Endometrial microvascular endothelial cells (primary cell): ENCODE measurements around the gene NUP153. TPM values are rescaled to one million over a fixed set of nuclear protein-coding genes. Genes with fewer than 3 reads are reported as not detected.
"Not testable (repeated sequence)": the region's sequence is repeated elsewhere in the genome, so short reads cannot be mapped to it uniquely, and the experiment has no call there.

Experiments
- in situ Hi-C: cut with HindIII; loops from 2 replicates; pipeline ENCODE4 v1.10.0; 2017; ENCODE audit warnings: low sequenced_read_pairs, low pct_unique_long_range_greater_than_20kb; ENCODE audit errors: inconsistent ontology term
- total RNA-seq: library from RNA; depleted of rRNA; stranded (reverse); fragments of >200 nt; gene quantifications from one replicate; pipeline ENCODE4 v1.2.3, GENCODE V29; 2015; ENCODE audit errors: inconsistent ontology term

Gene NUP153
- total RNA-seq, result 43.0 TPM

DNA sequence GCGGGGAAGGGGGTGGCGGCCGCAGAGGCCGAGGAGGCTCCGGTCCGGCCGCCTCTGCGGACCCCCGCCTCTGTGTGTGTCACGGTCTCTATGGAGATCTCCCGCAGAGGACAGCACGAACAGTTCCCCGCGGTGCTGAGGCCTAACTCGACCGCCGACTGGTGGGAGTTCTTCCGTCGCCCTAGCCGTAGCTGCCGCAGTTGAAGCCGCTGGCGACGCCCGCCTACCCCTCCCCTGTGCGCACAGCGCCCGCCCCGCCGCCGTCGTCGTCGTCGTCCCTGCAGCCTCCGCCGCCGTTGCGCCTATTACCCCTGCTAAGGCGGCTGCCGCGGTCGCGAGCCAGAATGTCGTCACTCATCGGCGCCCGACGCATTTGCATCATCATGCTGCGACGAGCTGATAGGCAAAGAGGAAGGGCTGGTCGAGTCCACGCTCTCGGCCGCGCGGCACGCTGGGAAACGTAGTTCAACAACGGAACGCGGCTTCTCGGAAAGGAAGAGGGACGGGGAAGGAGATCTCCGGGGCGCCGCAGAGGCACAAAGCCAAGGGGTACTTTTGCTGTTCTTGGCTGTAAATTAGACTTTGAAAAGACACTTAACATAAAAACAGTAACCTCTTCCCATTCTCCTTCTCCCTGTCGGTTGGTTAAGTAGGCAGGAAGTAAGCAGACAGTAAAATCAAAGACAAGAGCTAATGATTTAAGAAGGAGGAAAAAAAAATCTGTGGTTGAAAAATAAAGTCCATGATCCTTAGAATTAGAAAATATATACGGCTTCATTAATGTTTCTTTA, at the start of gene NUP153:
Gene NUP153, minus strand, starts transcription at position 346 of the 791 bp plus-strand sequence. CDS start 538 bp downstream, outside the sequence.
- in situ Hi-C loops, result no loop called here

DNA sequence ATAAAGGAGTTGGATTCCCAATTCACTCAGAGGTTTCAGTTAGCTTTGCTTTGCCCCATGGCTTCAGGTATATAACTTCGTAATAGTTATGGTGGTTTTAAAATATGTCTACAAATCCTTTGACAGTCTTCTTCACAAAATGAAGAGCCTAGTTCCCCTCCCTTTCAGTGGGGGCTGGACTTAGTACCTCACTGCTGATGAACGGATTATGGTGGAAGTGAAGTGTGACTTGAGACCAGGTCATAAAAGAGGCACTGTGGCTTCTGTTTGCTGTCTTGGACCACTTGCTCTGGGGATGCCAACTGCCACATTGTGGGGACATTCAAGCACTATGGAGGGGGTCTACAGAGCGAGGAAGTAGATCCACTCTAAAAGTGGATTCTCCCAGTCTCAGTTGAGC, 47.5 kb upstream of the NUP153 start:
- in situ Hi-C loops, result no loop called here

DNA sequence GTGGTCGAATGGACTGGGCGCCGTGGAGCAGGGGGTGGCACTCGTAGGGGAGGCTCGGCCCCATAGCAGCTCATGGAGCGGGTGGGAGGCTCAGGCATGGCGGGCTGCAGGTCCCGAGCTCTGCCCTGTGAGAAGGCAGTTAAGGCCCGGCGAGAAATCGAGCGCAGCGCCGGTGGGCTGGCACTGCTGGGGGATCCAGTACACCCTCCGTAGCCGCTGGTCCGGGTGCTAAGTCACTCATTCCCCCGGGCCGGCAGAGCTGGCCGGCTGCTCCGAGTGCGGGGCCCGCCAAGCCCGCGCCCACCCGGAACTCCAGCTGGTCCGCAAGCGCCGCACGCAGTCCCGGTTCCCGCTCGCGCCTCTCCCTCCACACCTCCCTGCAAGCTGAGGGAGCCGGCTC, 38.6 kb upstream of the NUP153 start:
- in situ Hi-C loops, result not testable (repeated sequence)

DNA sequence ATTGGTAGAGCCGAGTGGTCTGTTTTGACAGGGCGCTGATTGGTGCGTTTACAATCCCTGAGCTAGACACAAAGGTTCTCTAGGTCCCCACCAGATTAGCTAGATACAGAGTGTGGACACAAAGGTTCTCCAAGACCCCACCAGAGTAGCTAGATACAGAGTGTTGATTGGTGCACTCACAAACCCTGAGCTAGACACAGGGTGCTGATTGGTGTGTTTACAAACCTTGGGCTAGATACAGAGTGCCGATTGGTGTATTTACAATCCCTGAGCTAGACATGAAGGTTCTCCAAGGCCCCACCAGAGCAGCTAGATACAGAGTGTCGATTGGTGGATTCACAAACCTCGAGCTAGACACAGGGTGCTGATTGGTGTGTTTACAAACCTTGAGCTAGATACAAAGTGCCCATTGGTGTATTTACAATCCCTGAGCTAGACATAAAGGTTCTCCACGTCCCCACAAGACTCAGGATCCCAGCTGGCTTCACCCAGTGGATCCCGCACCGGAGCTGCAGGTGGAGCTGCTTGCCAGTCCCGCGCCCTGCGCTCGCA, 38.1 kb upstream of the NUP153 start:
- in situ Hi-C loops, result not testable (repeated sequence)

DNA sequence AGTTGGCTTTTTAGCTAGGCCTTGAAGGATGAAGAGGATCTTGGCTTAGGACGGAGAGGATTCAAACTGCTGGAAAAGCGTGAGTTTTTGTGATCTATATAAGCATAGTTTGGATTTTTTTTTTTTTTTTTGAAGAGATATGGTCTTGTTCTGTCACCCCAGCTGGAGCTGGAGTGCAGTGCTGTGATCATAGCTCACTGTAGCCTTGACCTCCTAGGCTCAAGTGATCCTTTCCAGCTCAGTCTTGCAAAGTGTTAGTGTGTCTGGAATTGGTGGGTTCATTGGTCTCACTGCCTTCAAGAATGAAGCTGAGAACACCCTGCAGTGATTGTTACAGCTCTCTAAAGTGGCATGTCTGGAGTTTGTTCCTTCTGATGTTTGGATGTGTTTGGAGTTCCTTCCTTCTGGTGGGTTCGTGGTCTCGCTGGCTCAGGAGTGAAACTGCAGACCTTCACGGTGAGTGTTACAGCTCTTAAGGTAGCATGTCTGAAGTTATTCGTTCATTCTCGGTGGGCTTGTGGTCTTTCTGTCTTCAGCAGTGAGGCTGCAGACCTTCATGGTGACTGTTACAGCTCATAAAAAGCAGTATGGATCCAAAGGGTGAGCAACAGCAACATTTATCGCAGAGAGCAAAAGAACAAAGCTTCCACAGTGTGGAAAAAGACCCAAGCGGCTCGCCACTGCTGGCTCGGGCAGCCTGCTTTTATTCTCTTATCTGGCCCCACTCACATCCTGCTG, 37.5 kb upstream of the NUP153 start:
- in situ Hi-C loops, result no loop called here

DNA sequence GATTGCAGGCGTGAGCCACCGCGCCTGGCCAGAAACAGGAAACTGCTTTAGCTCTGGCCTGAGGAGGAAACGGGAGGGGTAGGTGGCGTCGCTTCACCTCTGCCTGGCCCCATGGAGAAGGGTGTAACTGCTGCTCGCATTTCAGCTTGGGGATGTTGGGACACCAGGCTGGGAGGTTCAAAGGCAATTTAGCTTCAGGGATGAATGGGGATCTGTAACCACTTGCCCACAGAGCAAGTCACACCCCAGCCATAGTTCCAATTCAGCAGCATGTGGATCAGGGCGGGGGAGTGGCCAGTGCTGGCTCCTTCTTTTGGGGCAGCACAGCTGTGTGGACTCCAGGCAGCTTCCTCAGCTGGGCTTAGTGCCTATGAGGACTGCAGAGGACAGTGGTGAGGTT, 34.8 kb upstream of the NUP153 start:
- in situ Hi-C loops, result no loop called here

DNA sequence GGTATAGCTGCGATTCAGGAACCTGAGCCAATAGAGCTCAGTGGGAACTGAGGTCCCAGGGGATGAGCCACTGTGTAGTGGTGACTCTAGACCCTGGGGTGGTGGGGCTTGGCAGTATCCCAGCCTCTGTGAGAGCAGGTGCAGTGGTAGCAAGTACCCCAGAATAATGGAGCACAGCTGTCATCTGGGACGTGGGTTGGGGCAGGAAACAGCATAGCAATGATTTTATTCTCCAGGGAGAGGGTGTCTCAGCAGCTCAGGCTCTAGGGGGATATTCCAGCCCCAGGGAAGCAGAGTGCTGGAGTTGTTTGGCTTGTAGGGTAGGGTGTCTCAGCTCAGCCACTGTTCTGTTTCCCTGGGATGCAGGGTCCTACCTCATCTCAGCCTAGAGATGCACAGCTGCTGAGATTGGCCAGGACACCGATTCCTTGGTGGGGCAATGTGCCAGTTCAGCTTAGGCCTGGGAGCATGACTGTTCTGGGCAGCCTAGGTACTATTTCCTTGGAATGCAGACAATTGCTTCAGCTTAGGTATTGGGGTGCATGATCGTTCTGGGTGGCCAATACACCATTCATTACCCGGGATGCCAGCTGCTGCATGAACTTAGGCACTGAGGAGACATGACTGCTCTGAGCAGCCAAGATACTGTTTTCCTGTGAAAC, 34.0 kb upstream of the NUP153 start:
- in situ Hi-C loops, result no loop called here

DNA sequence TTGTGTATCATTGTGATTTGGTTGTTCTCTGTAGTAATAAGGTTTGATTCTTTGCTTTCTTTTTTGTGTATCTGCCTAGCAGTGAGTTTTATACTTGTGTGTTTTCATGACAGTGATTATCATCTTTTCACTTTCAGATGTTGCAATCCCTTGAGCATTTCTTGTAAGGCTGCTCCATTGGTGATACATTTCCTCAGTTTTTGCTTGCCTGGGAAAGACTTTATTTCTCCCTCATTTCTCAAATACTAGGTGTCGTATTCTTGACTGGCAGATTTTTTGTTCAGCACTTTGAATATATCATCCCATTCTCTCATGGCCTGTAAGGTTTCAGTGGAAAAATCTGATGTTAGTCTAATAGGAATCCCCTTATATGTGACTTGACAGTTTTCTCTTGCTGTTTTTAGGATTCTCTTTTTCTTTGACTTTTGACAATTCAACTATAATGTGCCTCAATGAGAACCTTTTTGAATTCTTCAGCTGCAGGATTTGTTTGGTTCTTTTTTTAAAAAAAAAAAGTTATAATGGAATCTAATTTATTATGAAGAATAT, 31.1 kb upstream of the NUP153 start:
- in situ Hi-C loops, result no loop called here

DNA sequence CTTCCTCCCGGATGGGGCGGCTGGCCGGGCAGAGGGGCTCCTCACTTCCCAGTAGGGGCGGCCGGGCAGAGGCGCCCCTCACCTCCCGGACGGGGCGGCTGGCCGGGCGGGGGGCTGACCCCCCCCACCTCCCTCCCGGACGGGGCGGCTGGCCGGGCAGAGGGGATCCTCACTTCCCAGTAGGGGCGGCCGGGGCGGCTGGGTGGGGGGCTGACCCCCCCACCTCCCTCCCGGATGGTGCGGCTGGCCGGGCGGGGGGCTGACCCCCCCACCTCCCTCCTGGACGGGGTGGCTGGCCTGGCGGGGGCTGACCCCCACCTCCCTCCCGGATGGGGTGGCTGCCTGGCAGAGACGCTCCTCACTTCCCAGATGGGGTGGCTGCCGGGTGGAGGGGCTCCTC, 28.6 kb upstream of the NUP153 start:
- in situ Hi-C loops, result not testable (repeated sequence)

DNA sequence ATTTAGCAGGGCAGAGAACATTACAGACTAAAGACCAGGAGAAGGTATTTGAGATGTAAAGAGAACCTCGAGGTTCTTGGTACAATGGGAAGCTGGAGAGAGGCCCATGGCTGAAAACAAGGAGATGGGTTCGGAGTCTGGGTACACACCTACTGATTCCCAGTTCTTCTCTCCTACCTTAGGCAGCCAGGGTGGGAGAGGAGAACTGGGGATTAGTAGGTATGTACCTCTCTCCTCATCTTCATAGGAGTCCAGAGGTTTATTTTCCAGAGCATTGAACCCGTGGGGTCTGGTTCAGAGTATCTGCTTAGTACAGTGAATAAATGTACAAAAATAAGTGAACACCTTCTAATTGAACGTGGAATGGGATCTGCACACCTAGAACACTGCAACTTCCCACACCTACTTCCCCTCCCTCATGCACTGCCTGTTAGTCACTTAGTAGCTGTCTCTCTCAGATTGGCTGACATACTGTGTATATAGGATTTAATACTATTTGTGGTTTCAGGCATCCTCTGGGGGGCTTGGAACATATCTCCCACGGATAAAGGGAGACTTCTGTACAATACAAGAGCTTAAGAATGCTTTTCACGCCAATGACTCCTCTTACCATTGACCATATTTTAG, 23.5 kb upstream of the NUP153 start:
- in situ Hi-C loops, result no loop called here

DNA sequence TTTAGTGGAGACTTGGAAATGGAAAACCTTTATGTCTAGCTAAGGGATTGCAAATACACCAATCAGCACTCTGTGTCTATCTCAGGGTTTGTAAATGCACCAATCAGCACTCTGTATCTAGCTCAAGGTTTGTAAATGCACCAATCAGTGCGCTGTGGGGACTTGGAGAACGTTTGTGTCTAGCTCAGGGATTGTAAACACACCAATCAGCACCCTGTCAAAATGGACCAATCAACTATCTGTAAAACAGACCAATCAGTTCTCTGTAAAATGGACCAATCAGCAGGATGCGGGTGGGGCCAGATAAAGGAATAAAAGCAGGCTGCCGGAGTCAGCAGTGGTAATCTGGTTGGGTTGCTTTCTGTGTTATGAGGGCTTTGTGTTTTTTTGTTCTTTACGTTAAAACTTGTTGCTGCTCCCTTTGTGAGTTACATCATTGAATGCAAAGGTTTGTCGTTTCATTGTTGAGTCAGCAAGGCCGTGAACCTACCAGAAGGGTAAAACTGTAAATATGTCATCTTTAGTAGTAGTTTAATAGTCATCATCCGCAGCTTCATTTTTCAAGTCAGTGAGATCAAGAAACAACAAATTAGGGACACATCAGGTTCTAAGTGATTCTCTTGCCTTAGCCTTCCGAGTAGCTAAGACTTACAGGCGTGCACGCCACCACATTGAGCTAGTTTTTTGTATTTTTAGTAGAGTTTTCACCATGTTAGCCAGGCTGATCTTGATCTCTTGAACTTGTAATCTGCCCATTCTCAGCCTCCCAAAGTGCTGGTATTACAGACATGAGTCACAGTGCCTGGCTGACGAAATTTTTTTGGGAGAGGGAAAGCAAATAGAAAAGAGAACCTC, 22.7 kb upstream of the NUP153 start:
- in situ Hi-C loops, result no loop called here

DNA sequence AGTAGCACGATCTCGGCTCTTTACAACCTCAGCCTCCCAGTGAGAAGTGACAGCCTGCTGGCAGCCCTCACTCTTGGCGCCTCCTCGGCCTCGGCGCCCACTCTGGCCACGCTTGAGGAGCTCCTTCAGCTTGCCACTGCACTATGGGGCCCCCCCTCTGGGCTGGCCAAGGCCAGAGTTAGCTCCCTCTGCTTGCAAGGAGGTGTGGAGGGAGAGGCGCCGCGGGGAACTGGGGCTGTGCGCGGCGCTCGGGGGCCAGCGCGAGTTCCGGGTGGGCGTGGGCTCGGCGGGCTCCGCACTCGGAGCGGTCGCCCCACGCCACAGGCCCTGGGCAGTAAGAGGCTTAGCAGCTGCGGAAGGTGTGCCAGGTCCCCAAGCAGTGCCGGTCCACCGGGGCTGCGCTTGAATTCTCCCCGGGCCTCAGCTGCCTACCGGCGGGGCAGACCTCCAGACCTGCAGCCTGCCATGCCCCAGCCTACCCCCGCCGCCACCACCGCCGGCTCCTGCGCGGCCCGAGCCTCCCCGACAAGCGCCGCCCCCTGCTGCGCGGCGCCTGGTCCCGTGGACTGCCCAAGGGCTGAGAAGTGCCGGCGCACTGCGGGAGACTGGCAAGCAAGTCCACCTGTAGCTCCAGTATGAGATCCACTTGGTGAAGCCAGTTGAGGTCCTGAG, 22.0 kb upstream of the NUP153 start:
- in situ Hi-C loops, result no loop called here

DNA sequence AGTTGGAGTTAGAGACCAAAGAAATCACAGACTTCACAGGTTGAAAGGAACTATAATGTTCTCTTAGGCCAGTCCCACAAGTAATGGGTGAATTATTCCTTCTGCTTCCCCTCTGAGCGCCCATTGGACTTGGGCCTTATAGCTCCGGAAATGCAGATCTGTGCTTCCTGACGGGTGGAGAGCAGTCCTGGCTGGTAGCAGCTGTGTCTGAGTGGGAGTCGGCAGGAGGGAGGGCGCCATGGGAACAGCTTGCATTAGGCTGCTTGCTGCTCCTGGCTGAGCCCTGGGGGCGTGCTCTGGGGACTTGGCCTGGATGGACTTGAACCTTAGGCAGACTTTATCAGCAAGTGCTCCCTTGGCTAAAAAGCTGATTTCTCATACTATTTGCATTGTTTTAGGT, 18.4 kb upstream of the NUP153 start:
- in situ Hi-C loops, result no loop called here

DNA sequence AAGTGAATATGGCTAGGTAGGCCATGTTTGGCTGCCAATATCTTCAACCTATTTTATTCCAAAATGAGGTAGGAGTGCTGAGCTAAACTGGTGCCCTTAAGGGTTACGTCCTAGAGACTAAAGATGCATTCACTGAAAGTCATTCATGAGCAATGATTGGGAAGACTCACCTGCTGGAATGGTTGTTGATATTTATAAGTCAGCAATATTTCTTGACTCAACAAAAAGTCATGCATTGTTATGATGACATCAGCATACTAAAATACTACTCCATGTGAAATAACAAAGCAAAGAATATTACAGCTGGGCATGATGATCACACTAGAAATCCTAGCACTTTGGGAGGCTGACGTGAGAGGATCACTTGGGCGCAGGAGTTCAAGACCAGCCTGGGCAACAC, 17.6 kb upstream of the NUP153 start:
- in situ Hi-C loops, result no loop called here

DNA sequence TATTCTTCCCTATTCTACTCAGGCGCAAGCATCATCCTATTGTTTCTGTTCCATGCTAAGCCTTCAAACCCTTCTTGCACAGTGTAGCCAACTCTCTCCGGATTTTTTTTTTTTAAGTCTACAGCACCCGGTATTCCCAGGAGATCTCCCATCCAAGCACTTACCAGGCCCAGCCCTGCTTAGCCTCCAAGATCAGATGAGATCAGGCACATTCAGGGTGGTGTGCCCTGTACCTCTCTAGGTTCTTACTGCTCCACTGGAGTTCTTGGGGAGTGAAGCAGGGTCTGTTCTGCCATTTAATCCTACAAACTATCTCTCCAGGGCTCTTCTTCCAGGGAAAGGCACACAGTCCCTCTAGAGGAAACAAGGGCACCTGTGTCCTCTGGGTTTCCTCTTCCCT, 14.9 kb upstream of the NUP153 start:
- in situ Hi-C loops, result no loop called here

DNA sequence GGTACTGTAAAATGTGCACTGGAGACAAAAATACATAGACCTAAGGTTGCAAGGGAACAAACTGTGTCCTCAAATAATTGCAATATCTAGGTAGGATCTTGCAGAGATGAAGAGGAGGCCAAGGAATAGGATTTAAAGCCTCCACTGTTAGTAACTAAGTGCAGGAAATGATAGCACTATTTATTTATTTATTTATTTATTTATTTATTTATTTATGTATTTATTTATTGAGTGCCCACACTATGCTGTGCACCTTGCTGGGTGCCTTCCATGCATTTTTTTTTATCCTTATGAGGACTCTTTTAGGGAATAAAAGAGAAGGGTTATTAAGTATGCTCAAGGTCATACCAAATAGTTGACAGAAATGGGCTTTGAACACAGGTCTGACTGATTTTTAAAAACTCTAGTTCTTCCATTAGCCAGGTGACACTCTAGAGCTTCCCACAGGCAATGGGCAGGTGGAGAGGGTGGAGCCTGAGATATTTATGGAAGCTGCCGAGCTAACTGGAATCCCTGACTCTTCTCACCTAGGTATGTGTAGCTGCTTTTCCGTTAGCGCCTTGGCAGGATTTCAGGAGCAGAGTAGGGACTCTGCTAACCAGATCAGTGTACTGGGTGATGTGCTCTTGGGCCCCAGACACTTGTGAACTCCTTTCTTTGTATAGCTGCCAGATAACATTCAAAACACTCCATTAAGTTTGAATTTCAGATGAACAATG, 12.8 kb upstream of the NUP153 start:
- in situ Hi-C loops, result no loop called here

DNA sequence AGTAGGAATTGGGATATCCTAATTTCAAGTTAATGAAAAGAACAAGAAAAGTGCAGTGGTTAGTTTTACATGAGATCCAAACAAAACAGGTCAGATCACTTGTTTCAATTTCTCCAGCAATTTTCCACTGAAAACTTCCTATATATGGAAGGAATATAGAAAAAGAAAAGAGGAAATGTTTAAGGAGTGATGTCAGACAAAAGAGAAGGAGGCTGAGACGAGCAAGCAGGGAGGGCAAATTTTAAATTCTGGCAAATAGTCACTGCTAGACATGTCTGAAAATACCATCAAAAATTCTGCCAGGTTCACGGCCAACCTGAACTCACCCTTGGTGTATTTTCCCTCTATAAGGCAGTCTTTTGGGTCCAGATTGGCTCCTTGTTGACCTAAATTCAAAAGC, 9.5 kb upstream of the NUP153 start:
- in situ Hi-C loops, result no loop called here
